HEK293 (cell line): ENCODE data around the gene ZNF587.

Experiments used
- CTCF ChIA-PET: fragments of 350-600 bp; formaldehyde crosslinking; extraction: SDS; loops from one replicate; lab custom pipeline; 2021; ENCODE audit warnings: antibody characterized with exemption; lab: Yijun Ruan, JAX
- POLR2A ChIA-PET: fragments of 300-600 bp; formaldehyde crosslinking; extraction: SDS; loops from one replicate; lab custom pipeline; 2020; ENCODE audit warnings: antibody characterized with exemption, inconsistent platforms; lab: Yijun Ruan, JAX
- H3K27ac ChIP-seq: fragments of 200-500 bp; sonication (Bioruptor generic); 2 replicates; pipeline ENCODE4 v1.5.1; 2014; ENCODE audit warnings: low read depth, low read length, control low read depth, inconsistent platforms; ENCODE audit errors: extremely low read depth
- H3K36me3 ChIP-seq, 2 experiments: fragments of 200-500 bp in 1 of 2; sonication (Bioruptor generic) in 1 of 2; 1 replicate in 1 of 2; 2 replicates in 1 of 2; pipeline ENCODE4 v1.5.1; 2014 to 2017; ENCODE audit warnings: inconsistent platforms in 2 of 2, low read length in 2 of 2; ENCODE audit not compliant: control insufficient read depth in 2 of 2, insufficient read depth in 1 of 2
- H3K4me1 ChIP-seq: fragments of 200-500 bp; sonication (Bioruptor generic); 2 replicates; pipeline ENCODE4 v1.5.1; 2014; ENCODE audit warnings: mild to moderate bottlenecking, low read length, inconsistent platforms; ENCODE audit not compliant: control insufficient read depth, insufficient read depth
- H3K4me3 ChIP-seq: 2 replicates; pipeline ENCODE4 v1.5.1; 2011; ENCODE audit warnings: low read depth, mild to moderate bottlenecking, control low read depth, low read length, moderate library complexity
- H3K9me3 ChIP-seq: fragments of 200-500 bp; sonication (Bioruptor generic); 2 replicates; pipeline ENCODE4 v1.5.1; 2014; ENCODE audit warnings: low read depth, low read length, inconsistent platforms; ENCODE audit not compliant: control insufficient read depth, insufficient read depth
- GLIS1 ChIP-seq: fragments of 450-650 bp; formaldehyde crosslinking; IDR thresholded peaks from 2 replicates; pipeline ENCODE4 v1.5.1; 2016; ENCODE audit warnings: missing biosample characterization, missing genetic modification characterization
- HOXC10 ChIP-seq: sonication (generic); formaldehyde crosslinking; IDR thresholded peaks from 2 replicates; pipeline ENCODE4 v1.8.1; 2023; ENCODE audit warnings: mild to moderate bottlenecking, missing genetic modification reagents
- MYNN ChIP-seq: fragments of 450-650 bp; formaldehyde crosslinking; IDR thresholded peaks from 2 replicates; pipeline ENCODE4 v1.5.1; 2016; ENCODE audit warnings: missing biosample characterization, missing genetic modification characterization, borderline replicate concordance
- SP3 ChIP-seq: fragments of 450-650 bp; formaldehyde crosslinking; IDR thresholded peaks from 2 replicates; pipeline ENCODE4 v1.5.1; 2016; ENCODE audit warnings: missing biosample characterization, missing genetic modification characterization
- TRIM28 ChIP-seq: IDR thresholded peaks from 2 replicates; pipeline ENCODE4 v1.6.1; 2011; ENCODE audit warnings: low read length, control low read depth, borderline replicate concordance
- YY1 ChIP-seq: fragments of 450-650 bp; formaldehyde crosslinking; IDR thresholded peaks from 2 replicates; pipeline ENCODE4 v1.5.1; 2018; ENCODE audit warnings: missing biosample characterization, missing genetic modification characterization
- ZBTB20 ChIP-seq: fragments of 450-650 bp; formaldehyde crosslinking; IDR thresholded peaks from 2 replicates; pipeline ENCODE4 v1.5.1; 2016; ENCODE audit warnings: missing biosample characterization, missing genetic modification characterization
- ZFP37 ChIP-seq: fragments of 450-650 bp; formaldehyde crosslinking; IDR thresholded peaks from 2 replicates; pipeline ENCODE4 v1.5.1; 2016; ENCODE audit warnings: missing biosample characterization, missing genetic modification characterization
- ZNF10 ChIP-seq: fragments of 450-650 bp; formaldehyde crosslinking; IDR thresholded peaks from 2 replicates; pipeline ENCODE4 v1.5.1; 2017; ENCODE audit warnings: missing biosample characterization, missing genetic modification characterization
- ZNF169 ChIP-seq: fragments of 450-650 bp; formaldehyde crosslinking; IDR thresholded peaks from 2 replicates; pipeline ENCODE4 v1.5.1; 2016; ENCODE audit warnings: missing biosample characterization, missing genetic modification characterization
- ZNF239 ChIP-seq: fragments of 450-650 bp; formaldehyde crosslinking; IDR thresholded peaks from 2 replicates; pipeline ENCODE4 v1.5.1; 2016; ENCODE audit warnings: missing biosample characterization, missing genetic modification characterization
- ZNF335 ChIP-seq: fragments of 450-650 bp; formaldehyde crosslinking; conservative IDR thresholded peaks from 2 replicates; pipeline ENCODE4 v1.5.1; 2016; ENCODE audit warnings: missing biosample characterization, missing genetic modification characterization
- ZNF48 ChIP-seq: fragments of 450-650 bp; formaldehyde crosslinking; IDR thresholded peaks from 2 replicates; pipeline ENCODE4 v1.5.1; 2016; ENCODE audit warnings: missing biosample characterization, missing genetic modification characterization
- ZNF521 ChIP-seq: fragments of 450-650 bp; formaldehyde crosslinking; IDR thresholded peaks from 2 replicates; pipeline ENCODE4 v1.5.1; 2017; ENCODE audit warnings: missing biosample characterization, mild to moderate bottlenecking, missing genetic modification characterization
- ZNF548 ChIP-seq: fragments of 450-650 bp; formaldehyde crosslinking; IDR thresholded peaks from 2 replicates; pipeline ENCODE4 v1.5.1; 2016; ENCODE audit warnings: missing biosample characterization, missing genetic modification characterization
- ZNF747 ChIP-seq: fragments of 450-650 bp; formaldehyde crosslinking; IDR thresholded peaks from 2 replicates; pipeline ENCODE4 v1.5.1; 2016; ENCODE audit warnings: missing biosample characterization, missing genetic modification characterization
- ZNF76 ChIP-seq: fragments of 450-650 bp; formaldehyde crosslinking; IDR thresholded peaks from 2 replicates; pipeline ENCODE4; 2016; ENCODE audit warnings: low read depth, missing biosample characterization, missing genetic modification characterization, borderline replicate concordance
- ZNF777 ChIP-seq: fragments of 450-650 bp; formaldehyde crosslinking; IDR thresholded peaks from 2 replicates; pipeline ENCODE4 v1.5.1; 2017; ENCODE audit warnings: missing biosample characterization, missing genetic modification characterization, borderline replicate concordance
- ZNF791 ChIP-seq: fragments of 450-650 bp; formaldehyde crosslinking; IDR thresholded peaks from 2 replicates; pipeline ENCODE4 v1.5.1; 2016; ENCODE audit warnings: missing biosample characterization, missing genetic modification characterization
- ZXDB ChIP-seq: fragments of 450-650 bp; formaldehyde crosslinking; IDR thresholded peaks from 2 replicates; pipeline ENCODE4 v1.5.1; 2016; ENCODE audit warnings: missing biosample characterization, missing genetic modification characterization
- TF ChIP-seq, protein P1 (sequence below): fragments of 450-650 bp; formaldehyde crosslinking; IDR thresholded peaks from 2 replicates; pipeline ENCODE4 v1.5.1; 2016; ENCODE audit warnings: missing biosample characterization, missing genetic modification characterization
- TF ChIP-seq, protein P2 (sequence below): fragments of 450-650 bp; formaldehyde crosslinking; IDR thresholded peaks from 2 replicates; pipeline ENCODE4 v1.5.1; 2017; ENCODE audit warnings: missing biosample characterization, missing genetic modification characterization
- TF ChIP-seq, protein P3 (sequence below): fragments of 450-650 bp; formaldehyde crosslinking; IDR thresholded peaks from 2 replicates; pipeline ENCODE4 v1.5.1; 2016; ENCODE audit warnings: missing biosample characterization, missing genetic modification characterization
- TF ChIP-seq, protein P4 (sequence below): fragments of 450-650 bp; formaldehyde crosslinking; optimal IDR thresholded peaks from 2 replicates; pipeline ENCODE3; 2016; ENCODE audit warnings: missing biosample characterization, mild to moderate bottlenecking, missing genetic modification characterization
- TF ChIP-seq, protein P5 (sequence below): fragments of 450-650 bp; formaldehyde crosslinking; IDR thresholded peaks from 2 replicates; pipeline ENCODE4 v1.5.1; 2016; ENCODE audit warnings: missing biosample characterization, missing genetic modification characterization
- TF ChIP-seq, protein P6 (sequence below): fragments of 450-650 bp; IDR thresholded peaks from 2 replicates; pipeline ENCODE4 v1.5.1; 2018; ENCODE audit warnings: missing biosample characterization, mild to moderate bottlenecking, missing genetic modification characterization

ZNF587 gene

DNA sequence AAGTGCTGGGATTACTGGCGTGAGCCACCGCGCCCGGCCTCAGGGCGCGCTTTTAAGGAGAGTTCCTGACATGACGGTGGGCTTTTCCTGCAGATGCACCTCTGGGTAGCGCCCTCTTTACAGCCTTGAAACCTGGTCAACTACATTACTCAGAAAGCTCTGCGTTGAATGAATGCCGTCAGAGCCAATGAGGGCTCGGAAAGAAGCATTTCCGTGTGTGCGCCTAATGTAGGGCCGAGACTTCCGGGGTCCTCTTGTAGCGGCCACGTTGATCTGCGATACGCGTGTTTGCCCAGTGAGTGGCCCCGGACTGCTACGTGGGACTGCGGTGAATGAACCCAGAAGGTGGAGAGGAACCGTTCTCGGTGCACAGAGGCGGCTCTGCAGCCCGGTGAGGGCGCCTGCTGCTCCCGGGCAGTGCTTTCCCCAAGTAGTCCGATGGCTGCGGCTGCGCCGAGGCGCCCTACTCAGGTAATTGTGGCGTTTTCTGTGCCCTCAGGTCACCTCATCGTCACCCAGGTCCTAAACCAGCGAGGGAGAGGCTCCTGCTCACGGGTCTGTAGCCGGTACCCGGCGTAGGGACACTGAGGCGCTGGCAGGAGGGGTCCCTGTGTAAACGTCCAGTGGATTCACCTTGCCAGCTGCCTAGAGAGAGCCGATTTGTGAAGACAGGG is 30.0 kb upstream of the ZNF587 start:
- CTCF ChIA-PET: interaction anchor here (0.6 to 0.8 kb wide), 3 partner anchors 30 to 196 kb away, joined by 3 read pairs; partner anchors contain the start of gene ZNF587
- Histone ChIP-seq H3K4me1 (peaks cover 2% of the 10 kb centered on the region; the same call in 1 of the 2 replicates), H3K27ac (peak overlapping the region; percentile 83), H3K4me3 (peak overlapping the region; percentile 97), H3K9me3 (no peaks in the 10 kb centered on the region), H3K36me3 (peaks cover 8 to 29% of the 10 kb centered on the region in 2 experiments; a peak in 2 of 3 replicates)
- POLR2A ChIA-PET: interaction anchor here (0.6 to 1.8 kb wide), 13 partner anchors 12 to 331 kb away, joined by 3 to 10 read pairs (median 7); partner anchors contain the start of genes ZNF329, ZNF417, ZNF551 and ZNF587
- TF ChIP-seq ZNF10 (tag by site-specific recombination) (no peak), MYNN (no peak), HOXC10 (CRISPR knock-in tag) (peak; percentile 96), SP3 (tag by site-specific recombination) (0 out of 2 replicates have a peak, but pooled peaks have one; percentile 13), GLIS1 (tag by site-specific recombination) (no peak), ZXDB (tag by site-specific recombination) (peak; percentile 85), ZNF791 (tag by site-specific recombination) (no peak), ZNF548 (tag by site-specific recombination) (no peak), ZNF521 (tag by site-specific recombination) (no peak), ZNF76 (tag by site-specific recombination) (peak; percentile 83; the same call in 1 of the 2 replicates), ZNF48 (tag by site-specific recombination) (no peak), ZNF335 (tag by site-specific recombination) (peak; percentile 98), ZFP37 (peak; percentile 31; the same call in 1 of the 2 replicates), ZNF169 (no peak), ZNF239 (tag by site-specific recombination) (no peak), ZNF777 (no peak), ZNF747 (no peak), YY1 (tag by site-specific recombination) (no peak), TRIM28 (0 out of 2 replicates have a peak, but pooled peaks have one; percentile 21), ZBTB20 (peak; percentile 62; the same call in 1 of the 2 replicates)
- TF ChIP-seq, protein P1, sequence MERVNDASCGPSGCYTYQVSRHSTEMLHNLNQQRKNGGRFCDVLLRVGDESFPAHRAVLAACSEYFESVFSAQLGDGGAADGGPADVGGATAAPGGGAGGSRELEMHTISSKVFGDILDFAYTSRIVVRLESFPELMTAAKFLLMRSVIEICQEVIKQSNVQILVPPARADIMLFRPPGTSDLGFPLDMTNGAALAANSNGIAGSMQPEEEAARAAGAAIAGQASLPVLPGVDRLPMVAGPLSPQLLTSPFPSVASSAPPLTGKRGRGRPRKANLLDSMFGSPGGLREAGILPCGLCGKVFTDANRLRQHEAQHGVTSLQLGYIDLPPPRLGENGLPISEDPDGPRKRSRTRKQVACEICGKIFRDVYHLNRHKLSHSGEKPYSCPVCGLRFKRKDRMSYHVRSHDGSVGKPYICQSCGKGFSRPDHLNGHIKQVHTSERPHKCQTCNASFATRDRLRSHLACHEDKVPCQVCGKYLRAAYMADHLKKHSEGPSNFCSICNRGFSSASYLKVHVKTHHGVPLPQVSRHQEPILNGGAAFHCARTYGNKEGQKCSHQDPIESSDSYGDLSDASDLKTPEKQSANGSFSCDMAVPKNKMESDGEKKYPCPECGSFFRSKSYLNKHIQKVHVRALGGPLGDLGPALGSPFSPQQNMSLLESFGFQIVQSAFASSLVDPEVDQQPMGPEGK (tag by site-specific recombination): peak; percentile 30; the same call in 1 of the 2 replicates
- TF ChIP-seq, protein P2, sequence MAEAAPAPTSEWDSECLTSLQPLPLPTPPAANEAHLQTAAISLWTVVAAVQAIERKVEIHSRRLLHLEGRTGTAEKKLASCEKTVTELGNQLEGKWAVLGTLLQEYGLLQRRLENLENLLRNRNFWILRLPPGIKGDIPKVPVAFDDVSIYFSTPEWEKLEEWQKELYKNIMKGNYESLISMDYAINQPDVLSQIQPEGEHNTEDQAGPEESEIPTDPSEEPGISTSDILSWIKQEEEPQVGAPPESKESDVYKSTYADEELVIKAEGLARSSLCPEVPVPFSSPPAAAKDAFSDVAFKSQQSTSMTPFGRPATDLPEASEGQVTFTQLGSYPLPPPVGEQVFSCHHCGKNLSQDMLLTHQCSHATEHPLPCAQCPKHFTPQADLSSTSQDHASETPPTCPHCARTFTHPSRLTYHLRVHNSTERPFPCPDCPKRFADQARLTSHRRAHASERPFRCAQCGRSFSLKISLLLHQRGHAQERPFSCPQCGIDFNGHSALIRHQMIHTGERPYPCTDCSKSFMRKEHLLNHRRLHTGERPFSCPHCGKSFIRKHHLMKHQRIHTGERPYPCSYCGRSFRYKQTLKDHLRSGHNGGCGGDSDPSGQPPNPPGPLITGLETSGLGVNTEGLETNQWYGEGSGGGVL: no peak
- TF ChIP-seq, protein P3, sequence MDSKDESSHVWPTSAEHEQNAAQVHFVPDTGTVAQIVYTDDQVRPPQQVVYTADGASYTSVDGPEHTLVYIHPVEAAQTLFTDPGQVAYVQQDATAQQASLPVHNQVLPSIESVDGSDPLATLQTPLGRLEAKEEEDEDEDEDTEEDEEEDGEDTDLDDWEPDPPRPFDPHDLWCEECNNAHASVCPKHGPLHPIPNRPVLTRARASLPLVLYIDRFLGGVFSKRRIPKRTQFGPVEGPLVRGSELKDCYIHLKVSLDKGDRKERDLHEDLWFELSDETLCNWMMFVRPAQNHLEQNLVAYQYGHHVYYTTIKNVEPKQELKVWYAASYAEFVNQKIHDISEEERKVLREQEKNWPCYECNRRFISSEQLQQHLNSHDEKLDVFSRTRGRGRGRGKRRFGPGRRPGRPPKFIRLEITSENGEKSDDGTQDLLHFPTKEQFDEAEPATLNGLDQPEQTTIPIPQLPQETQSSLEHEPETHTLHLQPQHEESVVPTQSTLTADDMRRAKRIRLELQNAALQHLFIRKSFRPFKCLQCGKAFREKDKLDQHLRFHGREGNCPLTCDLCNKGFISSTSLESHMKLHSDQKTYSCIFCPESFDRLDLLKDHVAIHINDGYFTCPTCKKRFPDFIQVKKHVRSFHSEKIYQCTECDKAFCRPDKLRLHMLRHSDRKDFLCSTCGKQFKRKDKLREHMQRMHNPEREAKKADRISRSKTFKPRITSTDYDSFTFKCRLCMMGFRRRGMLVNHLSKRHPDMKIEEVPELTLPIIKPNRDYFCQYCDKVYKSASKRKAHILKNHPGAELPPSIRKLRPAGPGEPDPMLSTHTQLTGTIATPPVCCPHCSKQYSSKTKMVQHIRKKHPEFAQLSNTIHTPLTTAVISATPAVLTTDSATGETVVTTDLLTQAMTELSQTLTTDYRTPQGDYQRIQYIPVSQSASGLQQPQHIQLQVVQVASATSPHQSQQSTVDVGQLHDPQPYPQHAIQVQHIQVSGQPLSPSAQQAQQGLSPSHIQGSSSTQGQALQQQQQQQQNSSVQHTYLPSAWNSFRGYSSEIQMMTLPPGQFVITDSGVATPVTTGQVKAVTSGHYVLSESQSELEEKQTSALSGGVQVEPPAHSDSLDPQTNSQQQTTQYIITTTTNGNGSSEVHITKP (tag by site-specific recombination): peak; percentile 69
- TF ChIP-seq, protein P4, sequence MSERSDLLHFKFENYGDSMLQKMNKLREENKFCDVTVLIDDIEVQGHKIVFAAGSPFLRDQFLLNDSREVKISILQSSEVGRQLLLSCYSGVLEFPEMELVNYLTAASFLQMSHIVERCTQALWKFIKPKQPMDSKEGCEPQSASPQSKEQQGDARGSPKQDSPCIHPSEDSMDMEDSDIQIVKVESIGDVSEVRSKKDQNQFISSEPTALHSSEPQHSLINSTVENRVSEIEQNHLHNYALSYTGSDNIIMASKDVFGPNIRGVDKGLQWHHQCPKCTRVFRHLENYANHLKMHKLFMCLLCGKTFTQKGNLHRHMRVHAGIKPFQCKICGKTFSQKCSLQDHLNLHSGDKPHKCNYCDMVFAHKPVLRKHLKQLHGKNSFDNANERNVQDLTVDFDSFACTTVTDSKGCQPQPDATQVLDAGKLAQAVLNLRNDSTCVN: peak; percentile 57
- TF ChIP-seq, protein P5, sequence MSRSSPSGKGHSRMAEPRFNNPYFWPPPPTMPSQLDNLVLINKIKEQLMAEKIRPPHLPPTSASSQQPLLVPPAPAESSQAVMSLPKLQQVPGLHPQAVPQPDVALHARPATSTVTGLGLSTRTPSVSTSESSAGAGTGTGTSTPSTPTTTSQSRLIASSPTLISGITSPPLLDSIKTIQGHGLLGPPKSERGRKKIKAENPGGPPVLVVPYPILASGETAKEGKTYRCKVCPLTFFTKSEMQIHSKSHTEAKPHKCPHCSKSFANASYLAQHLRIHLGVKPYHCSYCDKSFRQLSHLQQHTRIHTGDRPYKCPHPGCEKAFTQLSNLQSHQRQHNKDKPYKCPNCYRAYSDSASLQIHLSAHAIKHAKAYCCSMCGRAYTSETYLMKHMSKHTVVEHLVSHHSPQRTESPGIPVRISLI (tag by site-specific recombination): no peak
- TF ChIP-seq, protein P6, sequence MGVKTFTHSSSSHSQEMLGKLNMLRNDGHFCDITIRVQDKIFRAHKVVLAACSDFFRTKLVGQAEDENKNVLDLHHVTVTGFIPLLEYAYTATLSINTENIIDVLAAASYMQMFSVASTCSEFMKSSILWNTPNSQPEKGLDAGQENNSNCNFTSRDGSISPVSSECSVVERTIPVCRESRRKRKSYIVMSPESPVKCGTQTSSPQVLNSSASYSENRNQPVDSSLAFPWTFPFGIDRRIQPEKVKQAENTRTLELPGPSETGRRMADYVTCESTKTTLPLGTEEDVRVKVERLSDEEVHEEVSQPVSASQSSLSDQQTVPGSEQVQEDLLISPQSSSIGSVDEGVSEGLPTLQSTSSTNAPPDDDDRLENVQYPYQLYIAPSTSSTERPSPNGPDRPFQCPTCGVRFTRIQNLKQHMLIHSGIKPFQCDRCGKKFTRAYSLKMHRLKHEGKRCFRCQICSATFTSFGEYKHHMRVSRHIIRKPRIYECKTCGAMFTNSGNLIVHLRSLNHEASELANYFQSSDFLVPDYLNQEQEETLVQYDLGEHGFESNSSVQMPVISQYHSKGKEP (tag by site-specific recombination): no peak
